GM21526 (cell line): ENCODE data around the gene AP1S1.
A peak's percentile ranks its signal among the peaks of the same experiment; 100 is the strongest.

ENCODE experiments used
- ATAC-seq: cut with Tn5 transposase; IDR thresholded peaks from one replicate; pipeline ENCODE4 v1.9.1; 2021; ENCODE audit warnings: moderate library complexity; ENCODE audit not compliant: unreplicated experiment, low FRiP score

AP1S1 gene

GRCh38 chr7:101156277-101156676 lies 2.0 kb downstream of the AP1S1 start:
- ATAC-seq, result no peak

GRCh38 chr7:101156866-101157589 lies 2.8 kb downstream of the AP1S1 start:
- no peak for ATAC-seq

- no peak for ATAC-seq
Observed at GRCh38 chr7:101159696-101160674, 5.7 kb downstream of the AP1S1 start.

- ATAC-seq, result no peak
Observed at GRCh38 chr7:101160910-101161309, 6.6 kb downstream of the AP1S1 start.

GRCh38 chr7:101161692-101162471 lies 7.6 kb downstream of the AP1S1 start:
- no peak for ATAC-seq

GRCh38 chr7:101162551-101163278 lies 8.4 kb downstream of the AP1S1 start:
- no peak for ATAC-seq

GRCh38 chr7:101163279-101164070 lies 9.2 kb downstream of the AP1S1 start:
- no peak for ATAC-seq

GRCh38 chr7:101164071-101164840 lies 10.0 kb downstream of the AP1S1 start:
- ATAC-seq, result no peak

GRCh38 chr7:101165075-101165957 lies 11.0 kb downstream of the AP1S1 start, which contains the start of gene VGF:
Gene VGF, minus strand, starts transcription at chr7:101165569. Its CDS starts 726 bp downstream, at chr7:101164843.
- peak; percentile 74 for ATAC-seq

GRCh38 chr7:101165958-101166647 lies 11.8 kb downstream of the AP1S1 start:
- ATAC-seq, result no peak

GRCh38 chr7:101166648-101166908 lies 12.3 kb downstream of the AP1S1 start:
- no peak for ATAC-seq

- no peak for ATAC-seq
Observed at GRCh38 chr7:101166909-101167644, 12.8 kb downstream of the AP1S1 start.

GRCh38 chr7:101167645-101168411 lies 13.6 kb downstream of the AP1S1 start:
- ATAC-seq, result no peak

GRCh38 chr7:101168412-101169049 lies 14.3 kb downstream of the AP1S1 start:
- ATAC-seq, result no peak

GRCh38 chr7:101169110-101169837 lies 15.0 kb downstream of the AP1S1 start:
- ATAC-seq, result no peak
